HepG2 (cell line): Measurements from ENCODE around the gene TBKBP1. TPM values are rescaled to one million over a fixed set of nuclear protein-coding genes. Genes with fewer than 3 reads are reported as not detected.

Experiments
- AGO2 ChIP-seq: fragments of 200-400 bp; formaldehyde crosslinking; optimal IDR thresholded peaks from 2 replicates; pipeline ENCODE3; 2017; ENCODE audit warnings: mild to moderate bottlenecking, low read depth, low read length, moderate library complexity
- ERF ChIP-seq: IDR thresholded peaks from 2 replicates; pipeline ENCODE4 v1.6.1; 2018; ENCODE audit warnings: missing biosample characterization, missing genetic modification reagents
- MZF1 ChIP-seq: sonication (generic); formaldehyde crosslinking; IDR thresholded peaks from 2 replicates; pipeline ENCODE4 v1.8.1; 2023; ENCODE audit warnings: mild to moderate bottlenecking, missing genetic modification reagents, borderline replicate concordance
- NCOA1 ChIP-seq: sonication (generic); formaldehyde crosslinking; IDR thresholded peaks from 2 replicates; pipeline ENCODE4 v1.9.0; 2021; ENCODE audit warnings: missing genetic modification reagents
- RBFOX2 ChIP-seq: fragments of 200-400 bp; formaldehyde crosslinking; IDR thresholded peaks from 2 replicates; pipeline ENCODE4 v1.6.1; 2017; ENCODE audit warnings: low read depth, mild to moderate bottlenecking, low read length
- polyA plus RNA-seq, 8 experiments: library from polyadenylated mRNA; depleted of rRNA in 3 of 8; stranded (reverse) in 7 of 8; unstranded in 1 of 8; fragments of >200 nt; fragmentation: Illumina TruSeq in 4 of 8; extraction: Trizol in 4 of 8; gene quantifications; 2 replicates each; pipeline versions ENCODE4 v1.2.1 to v1.2.3, GENCODE V29; 2011 to 2016; ENCODE audit warnings: low read depth in 4 of 8, missing spikeins in 1 of 8, mixed read lengths in 1 of 8; ENCODE audit not compliant: insufficient read depth in 1 of 8
- total RNA-seq, 5 experiments: library from RNA; depleted of rRNA; stranded (reverse); fragments of >200 nt; fragmentation: Illumina TruSeq; extraction: Trizol; gene quantifications; 2 replicates each; pipeline ENCODE4 v1.2.3, GENCODE V29; 2016; ENCODE audit warnings: low read depth in 1 of 5
- TF ChIP-seq, protein P1 (sequence below): IDR thresholded peaks from 2 replicates; pipeline ENCODE4 v1.6.1; 2016; ENCODE audit warnings: low read depth, control low read depth
- TF ChIP-seq, protein P2 (sequence below): sonication (generic); formaldehyde crosslinking; IDR thresholded peaks from 2 replicates; pipeline ENCODE4 v1.4.0; 2020; ENCODE audit warnings: missing genetic modification reagents

Gene TBKBP1
- total and polyA plus RNA-seq, 2 of the 13 experiments (the other 11 are each of a cell fraction or from before 2014, with no cell fraction given): 2.6 to 7.0 TPM

DNA sequence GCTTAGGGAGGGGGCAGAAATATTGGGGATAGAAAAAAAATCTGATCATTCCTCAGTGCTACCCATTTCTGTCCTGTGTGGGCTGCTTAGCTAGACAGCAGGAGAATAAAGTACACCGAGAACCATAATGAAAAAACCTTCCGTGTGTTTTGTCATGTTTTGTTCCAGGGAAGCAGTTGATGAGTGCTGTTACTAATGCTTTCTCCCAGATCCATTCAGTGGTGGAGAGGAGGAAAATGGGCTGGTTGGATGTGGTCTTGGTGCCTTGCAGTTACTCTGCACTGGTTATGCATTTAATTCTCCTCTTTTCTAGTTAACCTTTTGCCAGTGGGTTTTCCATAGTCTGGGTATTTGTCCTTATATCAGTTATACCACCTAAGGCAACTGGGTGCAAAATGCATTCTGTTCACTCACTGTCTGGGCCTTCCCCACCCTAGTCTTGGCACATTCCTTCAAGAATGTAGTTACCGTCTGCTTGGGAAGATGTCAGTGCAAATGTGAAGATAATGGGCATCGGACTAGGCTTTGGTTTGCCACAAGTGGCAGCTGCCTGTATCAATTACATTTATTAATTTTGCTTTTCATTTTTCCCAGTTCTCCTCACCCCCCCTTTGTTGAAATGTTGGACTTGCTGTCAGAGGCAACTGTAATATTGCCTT is 9.3 kb upstream of the TBKBP1 start (continued):
- TF ChIP-seq, protein P1, sequence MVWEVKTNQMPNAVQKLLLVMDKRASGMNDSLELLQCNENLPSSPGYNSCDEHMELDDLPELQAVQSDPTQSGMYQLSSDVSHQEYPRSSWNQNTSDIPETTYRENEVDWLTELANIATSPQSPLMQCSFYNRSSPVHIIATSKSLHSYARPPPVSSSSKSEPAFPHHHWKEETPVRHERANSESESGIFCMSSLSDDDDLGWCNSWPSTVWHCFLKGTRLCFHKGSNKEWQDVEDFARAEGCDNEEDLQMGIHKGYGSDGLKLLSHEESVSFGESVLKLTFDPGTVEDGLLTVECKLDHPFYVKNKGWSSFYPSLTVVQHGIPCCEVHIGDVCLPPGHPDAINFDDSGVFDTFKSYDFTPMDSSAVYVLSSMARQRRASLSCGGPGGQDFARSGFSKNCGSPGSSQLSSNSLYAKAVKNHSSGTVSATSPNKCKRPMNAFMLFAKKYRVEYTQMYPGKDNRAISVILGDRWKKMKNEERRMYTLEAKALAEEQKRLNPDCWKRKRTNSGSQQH: no peak
- TF ChIP-seq RBFOX2: no peak
- TF ChIP-seq, protein P2, sequence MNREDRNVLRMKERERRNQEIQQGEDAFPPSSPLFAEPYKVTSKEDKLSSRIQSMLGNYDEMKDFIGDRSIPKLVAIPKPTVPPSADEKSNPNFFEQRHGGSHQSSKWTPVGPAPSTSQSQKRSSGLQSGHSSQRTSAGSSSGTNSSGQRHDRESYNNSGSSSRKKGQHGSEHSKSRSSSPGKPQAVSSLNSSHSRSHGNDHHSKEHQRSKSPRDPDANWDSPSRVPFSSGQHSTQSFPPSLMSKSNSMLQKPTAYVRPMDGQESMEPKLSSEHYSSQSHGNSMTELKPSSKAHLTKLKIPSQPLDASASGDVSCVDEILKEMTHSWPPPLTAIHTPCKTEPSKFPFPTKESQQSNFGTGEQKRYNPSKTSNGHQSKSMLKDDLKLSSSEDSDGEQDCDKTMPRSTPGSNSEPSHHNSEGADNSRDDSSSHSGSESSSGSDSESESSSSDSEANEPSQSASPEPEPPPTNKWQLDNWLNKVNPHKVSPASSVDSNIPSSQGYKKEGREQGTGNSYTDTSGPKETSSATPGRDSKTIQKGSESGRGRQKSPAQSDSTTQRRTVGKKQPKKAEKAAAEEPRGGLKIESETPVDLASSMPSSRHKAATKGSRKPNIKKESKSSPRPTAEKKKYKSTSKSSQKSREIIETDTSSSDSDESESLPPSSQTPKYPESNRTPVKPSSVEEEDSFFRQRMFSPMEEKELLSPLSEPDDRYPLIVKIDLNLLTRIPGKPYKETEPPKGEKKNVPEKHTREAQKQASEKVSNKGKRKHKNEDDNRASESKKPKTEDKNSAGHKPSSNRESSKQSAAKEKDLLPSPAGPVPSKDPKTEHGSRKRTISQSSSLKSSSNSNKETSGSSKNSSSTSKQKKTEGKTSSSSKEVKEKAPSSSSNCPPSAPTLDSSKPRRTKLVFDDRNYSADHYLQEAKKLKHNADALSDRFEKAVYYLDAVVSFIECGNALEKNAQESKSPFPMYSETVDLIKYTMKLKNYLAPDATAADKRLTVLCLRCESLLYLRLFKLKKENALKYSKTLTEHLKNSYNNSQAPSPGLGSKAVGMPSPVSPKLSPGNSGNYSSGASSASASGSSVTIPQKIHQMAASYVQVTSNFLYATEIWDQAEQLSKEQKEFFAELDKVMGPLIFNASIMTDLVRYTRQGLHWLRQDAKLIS (CRISPR knock-in tag): no peak
- no peak for TF ChIP-seq MZF1 (CRISPR knock-in tag)
- TF ChIP-seq ERF (CRISPR knock-in tag): no peak
- peak; percentile 36 for TF ChIP-seq AGO2
- TF ChIP-seq NCOA1 (CRISPR knock-in tag): no peak
